ENCODE data around the gene PDE7B.

Gene PDE7B

DNA sequence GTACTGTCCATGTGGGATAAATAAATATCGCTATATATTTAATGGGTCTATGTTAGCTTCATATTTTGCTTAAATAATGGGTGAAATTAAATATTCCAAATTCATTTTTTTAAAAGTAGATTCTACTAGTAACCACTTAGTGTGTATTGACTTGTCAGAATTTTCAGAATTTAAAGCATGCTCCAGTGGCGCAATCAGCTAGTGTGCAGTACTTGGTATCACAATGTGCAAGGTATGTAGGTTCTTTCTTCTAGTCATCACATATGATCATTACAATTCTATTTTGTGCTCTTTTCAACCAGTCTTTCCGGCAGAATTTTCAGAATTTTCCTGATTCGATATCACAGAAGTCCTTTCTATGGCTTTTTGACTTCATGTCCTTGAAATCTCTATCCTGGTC is 32.6 kb downstream of the PDE7B start:
- in situ Hi-C loops (cut with HindIII; ENCODE audit: low sequenced_read_pairs), result no loop called here

DNA sequence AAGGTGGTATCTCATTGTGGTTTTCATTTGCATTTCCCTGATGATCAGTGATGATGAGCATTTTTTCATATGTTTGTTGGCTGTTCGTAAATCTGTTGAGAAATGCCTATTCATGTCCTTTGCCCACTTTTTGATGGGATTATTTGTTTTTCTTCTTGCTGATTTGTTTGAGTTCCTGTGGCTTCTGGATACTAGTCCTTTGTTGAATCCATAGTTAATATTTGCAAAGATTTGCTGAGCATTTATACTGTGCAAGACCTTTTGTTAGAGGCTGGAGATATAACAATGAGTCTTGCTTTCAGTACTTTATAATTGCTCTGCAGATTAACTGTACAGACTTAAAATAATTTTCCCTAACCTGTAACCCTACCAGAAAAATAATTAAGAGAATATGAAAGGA is 35.6 kb downstream of the PDE7B start:
- in situ Hi-C loops (cut with HindIII; ENCODE audit: low sequenced_read_pairs), result no loop called here

DNA sequence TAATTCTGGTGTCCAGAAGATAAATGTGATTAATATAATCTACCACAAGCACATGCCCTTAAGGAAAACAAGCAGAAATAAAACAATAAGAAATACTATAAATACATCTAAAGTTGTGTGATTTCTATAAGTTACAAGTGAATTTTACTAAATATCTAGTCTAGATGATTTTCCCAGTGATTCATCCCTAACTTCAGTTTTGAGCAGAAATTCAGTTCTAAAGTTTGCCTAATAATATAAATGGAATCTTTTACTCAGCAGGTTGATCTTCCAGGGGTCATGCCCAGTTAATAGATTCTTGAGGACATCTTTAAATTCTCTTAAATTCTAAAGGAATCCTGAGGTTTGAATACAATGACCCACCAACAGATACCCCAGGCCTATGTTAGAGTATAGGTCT is 37.3 kb downstream of the PDE7B start:
- in situ Hi-C loops (cut with HindIII; ENCODE audit: low sequenced_read_pairs), result no loop called here

DNA sequence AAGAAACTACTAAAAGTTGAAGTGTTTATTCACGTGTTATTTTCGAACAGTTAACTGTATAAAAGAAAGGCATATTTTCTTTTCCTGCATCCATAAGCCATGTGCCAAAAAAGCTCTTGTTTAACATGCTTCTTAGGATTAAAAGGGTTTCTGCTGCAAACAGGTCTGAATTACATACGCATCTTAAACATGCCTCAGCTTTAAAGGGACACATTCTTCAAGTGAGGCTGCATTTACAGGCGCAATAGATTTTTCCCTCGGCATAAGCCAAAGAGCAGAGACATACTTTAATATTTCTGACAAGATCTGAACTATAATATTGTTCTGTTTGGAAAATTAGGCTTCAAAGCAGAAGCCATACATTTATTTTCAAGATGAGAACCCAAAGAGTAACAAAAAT is 39.4 kb downstream of the PDE7B start:
- in situ Hi-C loops (cut with HindIII; ENCODE audit: low sequenced_read_pairs), result no loop called here

DNA sequence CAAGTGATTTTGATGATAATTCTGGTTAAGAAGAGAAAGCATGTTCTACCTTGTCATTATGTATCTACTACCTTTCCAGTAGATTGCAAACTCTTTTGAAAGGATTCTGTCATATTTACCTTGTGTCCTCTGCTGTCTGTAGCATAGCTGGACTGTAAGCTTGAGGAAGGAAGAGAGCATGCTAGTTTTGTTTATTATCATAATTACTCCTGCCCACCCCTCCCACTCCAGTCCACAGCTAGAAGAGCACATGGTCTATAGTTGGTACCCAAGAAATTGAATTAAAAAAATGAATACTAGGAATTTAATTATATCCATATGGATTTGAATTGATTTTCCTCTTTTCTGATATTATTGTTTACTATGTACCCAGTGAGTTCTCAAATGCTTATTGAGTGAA is 40.2 kb downstream of the PDE7B start:
- in situ Hi-C loops (cut with HindIII; ENCODE audit: low sequenced_read_pairs), result no loop called here

DNA sequence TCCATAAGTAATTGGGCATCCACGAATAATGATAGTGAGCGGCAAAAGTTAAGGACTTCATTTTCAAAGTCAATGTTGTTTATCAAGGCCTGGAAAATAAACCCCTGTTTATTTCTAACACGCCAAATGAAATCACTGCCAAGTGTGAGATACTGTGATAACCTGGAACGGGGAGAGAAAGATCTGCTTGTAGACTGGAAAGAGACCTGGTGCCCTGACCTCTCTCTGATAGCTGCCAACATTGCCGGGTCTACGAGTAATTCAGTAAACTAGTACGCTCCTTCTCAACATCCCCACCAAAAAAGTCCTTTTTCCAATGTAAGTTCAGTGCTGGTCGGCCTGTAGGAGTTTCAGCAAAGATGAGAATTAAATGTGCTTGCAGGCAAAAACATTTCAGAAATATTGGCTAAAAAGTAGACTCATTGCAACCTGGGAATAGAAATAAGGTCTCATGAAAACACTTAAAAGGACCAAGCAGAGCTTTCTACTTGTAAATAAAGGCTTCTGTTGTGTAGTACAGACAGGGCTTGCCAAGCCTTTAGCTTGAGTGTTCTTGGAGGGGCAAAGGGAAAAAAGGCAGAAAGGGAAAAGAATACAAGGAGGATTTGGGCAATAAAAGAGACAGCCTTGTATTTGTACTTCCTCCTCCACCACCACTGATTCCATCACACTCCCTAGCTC is 43.9 kb downstream of the PDE7B start:
- in situ Hi-C loops (cut with HindIII; ENCODE audit: low sequenced_read_pairs), result no loop called here

DNA sequence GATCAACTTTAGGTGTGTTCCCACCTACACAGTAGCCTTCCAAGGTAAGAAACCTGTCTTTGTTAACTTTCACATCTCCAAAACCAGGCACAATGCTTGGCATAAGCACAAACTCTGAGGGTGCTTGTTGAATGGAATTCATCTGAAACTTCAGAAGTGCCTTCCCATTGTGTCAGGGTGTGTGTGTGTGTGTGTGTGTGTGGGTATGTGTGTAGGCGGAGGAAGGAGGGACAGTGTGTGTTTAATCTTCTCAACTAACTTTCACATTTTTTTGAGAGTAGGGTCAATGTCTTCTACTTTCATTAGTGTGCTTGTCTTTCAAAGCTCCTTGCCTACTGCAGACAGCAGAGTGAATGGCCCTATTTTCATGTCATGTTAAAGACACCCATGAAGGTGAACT is 45.6 kb downstream of the PDE7B start:
- in situ Hi-C loops (cut with HindIII; ENCODE audit: low sequenced_read_pairs), result no loop called here

DNA sequence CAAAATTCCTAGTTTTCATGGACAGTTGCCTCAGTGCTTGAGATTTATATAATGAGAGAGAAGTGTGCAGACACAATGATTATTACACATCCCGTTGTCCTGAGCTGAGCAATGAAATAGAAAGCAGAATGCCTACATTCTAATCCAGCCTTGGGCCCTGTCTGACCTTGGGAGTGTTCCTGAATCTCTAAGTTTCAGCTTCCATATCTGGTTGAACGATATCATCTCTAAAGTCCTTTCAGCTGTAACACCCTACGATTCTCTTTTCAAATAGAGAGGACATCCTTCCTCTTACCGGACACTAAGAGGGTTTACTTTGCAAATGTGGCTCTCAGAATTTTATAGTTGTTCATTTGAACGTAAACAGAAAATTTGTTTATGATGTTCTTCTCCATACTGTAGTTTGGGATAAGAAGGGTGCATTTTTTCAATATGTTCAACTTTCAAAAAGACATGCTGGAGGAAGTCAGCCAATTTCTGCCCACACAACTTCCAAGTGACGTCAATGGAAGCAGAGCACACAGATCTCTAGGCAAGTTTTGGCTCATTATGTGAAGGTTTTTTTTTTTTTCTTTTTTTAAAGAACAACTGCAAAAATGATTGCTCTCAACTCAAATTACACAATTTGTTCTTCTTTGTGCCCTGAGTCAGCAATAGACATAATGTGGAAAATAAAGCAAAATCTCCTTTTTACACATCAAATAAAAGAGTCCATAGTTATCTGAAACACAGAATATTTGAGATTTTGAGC is 50.4 kb downstream of the PDE7B start:
- in situ Hi-C loops (cut with HindIII; ENCODE audit: low sequenced_read_pairs), result no loop called here

DNA sequence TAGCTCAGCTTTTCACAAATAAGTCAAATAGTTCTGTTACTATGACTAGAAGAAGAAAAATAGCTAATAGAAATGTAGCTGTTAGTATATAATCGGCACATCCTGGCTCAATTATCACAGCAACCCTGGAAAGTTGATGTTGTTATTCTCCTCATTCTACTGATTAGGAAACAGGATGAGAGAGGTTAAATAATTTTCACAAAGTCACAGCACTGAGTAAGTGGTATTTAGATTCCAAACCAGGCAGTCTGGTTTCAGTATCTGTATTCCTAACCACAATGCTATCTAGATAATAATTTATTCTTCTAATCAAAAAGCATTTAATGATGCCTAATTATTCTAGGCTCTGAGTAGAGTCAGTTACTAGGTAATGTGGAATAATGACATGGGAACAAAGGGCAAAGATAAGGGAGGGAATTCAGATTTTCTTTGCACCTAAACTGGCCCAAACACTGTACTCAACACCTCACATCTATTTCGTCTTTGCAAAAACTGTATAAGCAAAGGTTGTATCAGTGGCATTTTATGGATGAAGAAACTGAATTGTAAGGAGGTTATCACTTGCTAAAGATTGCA is 51.3 kb downstream of the PDE7B start:
- in situ Hi-C loops (cut with HindIII; ENCODE audit: low sequenced_read_pairs), result no loop called here

DNA sequence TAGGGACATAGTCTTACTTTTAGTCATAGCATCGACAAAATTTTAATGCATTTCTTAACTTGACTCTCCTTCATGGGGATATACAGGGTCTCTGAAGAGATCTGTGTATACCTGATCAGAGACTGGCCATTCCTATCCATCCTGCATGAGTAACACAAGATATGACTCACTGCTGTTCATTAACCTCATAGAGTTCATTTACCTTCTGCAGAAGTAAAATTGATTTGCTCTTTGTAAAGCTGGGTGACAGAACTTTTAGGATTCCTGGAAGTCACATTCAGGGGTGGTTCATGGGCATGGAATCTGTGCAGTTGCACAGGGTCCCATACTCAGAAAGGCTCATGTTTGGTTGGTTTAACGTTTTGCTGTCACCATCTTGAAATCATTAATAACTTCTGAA is 53.2 kb downstream of the PDE7B start:
- in situ Hi-C loops (cut with HindIII; ENCODE audit: low sequenced_read_pairs), result no loop called here

DNA sequence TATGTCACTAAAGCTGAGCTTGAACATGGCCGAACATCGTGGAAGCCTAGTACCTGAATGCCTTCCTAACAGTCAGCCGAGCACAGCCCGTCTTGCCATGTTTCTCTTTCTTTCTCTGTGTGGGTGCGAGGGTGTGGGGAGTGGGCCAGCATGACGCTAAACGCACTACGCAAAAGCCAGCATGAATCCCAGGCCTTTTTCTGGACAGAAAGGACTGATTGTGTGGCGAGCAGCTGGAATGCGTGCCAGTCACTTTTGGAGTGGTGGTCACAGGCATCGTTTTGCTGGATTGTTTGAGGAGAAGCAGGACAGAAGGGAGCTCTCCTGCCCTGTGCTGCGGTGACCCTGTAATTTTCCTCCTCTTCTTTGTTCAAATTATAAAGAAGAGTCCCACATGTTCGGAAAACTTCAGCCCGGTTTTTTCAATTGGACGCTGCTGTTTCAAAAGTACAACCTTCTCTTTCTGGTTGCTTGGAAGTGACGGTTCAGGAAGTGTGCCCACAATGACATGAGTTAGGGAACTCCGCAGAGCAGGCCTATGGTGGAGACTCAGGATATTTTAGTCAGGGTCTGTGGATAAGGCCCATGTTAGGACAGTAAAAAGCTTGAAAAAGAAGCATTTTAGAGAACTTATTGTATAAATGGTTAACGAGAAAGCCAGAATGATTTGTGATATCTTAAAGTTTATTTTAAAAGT is 54.3 kb downstream of the PDE7B start:
- in situ Hi-C loops (cut with HindIII; ENCODE audit: low sequenced_read_pairs), result no loop called here

DNA sequence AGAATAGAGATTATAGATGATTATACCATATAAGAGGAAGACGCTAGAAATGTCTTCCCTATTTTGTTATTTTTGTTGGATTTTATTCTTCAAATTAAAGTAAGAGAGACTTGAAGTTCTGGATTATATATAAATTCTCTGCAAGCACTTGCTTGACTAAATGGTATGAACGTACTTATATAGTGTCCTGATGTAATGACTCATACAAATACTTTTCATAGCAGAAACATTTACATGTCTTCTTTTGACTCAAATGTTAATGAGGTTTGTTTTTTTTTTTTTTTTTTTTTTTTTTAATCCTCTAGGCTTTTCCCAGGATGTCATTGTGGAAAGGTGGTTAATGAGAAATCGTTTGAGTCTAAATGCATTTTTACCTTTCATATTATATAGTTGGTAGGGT is 55.0 kb downstream of the PDE7B start:
- in situ Hi-C loops (cut with HindIII; ENCODE audit: low sequenced_read_pairs), result no loop called here

DNA sequence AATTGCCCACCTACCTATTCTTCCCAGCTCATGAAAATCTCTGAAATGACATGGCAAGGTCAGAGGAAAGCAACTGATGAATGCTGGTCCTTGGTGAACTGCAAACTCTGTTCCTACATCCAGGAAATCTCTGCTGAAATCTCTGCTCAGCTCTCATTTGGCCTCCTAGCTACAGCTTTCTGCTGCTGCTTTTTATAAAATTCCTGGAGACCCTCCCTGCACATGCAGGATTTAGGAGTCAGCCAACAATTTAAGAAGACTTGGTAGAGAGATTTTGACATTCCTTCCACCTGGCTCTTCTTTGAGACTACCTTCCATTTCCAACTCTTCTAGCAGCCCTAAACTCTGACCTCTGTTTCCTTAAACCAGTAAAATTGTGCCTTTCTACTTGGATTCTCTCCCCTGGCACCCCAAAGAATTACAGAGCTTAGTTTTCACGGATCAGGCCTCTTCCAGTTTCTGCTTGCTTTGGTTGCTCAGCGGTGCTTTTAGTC is 55.5 kb downstream of the PDE7B start:
- in situ Hi-C loops (cut with HindIII; ENCODE audit: low sequenced_read_pairs), result no loop called here

DNA sequence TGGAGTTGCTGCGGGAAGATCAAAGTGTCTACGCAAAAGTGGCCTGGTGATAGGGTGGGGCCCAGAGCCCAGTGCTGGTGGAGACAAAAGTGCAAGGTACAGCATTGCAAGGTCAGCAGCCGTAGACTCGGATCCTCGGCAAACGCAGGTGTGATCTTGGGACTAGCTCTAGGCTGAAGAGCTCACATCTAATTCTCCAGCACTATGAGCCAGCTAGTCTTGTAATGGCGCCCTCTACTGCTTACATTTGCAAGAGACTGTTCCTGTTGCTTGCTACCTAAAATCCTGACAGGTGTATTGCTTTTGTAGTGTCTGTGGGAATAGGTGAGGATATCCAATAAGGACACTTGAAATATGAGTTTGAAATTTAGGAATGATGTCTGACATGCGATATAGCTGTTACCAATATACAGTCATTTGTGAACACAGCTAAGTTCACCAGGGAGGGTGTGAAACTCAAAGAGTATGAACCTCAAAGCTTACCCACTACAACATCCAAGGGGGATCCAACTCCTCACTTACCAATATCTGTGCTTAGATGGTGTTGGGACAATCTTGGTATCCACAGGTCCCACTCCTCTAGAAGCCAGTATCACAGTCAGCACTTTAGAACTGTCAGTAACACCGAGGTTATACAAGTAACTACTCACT is 58.4 kb downstream of the PDE7B start:
- in situ Hi-C loops (cut with HindIII; ENCODE audit: low sequenced_read_pairs), result no loop called here

DNA sequence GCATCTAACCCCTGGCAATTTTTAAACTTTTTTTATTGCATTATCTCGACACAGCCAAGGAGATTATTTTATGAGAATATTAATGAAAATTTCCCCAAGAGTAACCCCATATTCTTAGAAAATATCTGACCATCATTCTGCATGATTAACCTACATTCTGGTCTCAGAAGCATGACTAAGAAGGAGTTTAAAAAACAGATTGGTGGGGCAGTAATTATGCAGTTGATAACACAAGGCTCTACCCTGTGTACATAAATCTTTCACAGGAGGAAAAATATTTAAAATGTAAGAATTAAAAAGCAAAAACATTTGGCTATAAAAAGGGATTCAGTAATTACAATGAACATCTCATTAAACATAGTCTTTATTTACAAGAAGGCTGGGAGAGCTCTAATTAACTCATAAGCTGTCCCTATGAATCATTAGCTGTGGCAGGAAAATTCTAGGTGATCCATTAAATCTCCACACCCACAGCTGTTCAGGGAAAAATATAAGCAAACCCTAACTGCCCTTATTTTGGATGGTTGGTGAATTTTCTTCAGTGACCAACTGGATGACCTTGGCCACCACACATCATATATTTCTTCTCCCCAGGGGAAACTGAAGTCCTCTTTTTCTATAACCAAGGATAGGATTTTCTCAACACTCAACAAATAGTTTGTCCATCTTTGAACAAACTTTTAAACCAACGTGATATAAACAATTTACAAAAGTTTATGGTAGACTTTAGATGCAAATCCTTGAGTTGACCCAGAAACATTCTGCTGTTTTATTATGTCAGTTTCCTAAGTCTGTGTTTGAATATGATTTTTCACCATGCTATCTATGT is 59.5 kb downstream of the PDE7B start:
- in situ Hi-C loops (cut with HindIII; ENCODE audit: low sequenced_read_pairs), result no loop called here

DNA sequence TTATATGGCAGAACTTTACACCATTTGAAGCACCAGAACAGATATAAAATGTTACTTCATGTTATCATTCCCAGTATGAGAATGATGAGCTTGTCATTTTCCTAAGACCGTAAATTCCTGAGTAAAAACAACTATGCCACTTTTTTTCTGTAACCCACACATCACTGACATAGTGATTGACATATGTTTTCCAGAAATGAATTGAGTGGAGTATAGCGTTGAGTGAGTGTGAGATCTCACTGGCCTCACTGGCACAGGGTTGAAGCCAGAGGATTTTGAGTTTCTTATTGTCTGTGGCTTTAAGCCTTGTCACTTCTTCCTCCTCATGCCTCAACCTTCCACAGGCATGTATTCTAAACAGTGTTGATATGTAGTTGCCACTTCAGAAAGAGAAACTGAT is 62.3 kb downstream of the PDE7B start:
- in situ Hi-C loops (cut with HindIII; ENCODE audit: low sequenced_read_pairs), result no loop called here

DNA sequence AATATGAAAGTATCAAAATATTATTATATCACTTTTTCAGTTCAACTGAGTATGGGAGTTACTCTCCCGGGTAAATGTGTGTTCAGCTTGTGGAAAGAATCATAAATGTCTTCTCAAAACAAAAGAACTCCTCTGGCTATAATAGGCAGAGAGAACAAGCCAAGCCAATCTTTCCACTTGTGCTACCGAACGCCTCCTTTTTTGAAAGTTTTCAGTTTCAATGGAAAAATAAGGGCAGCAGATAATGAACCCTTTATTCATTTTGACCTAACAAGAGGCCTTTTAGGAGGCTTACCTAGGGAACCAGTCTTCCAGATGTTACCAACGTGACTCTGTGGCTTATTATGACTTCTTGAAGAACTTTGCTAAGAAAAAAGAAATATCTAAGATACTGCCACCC is 67.5 kb downstream of the PDE7B start:
- in situ Hi-C loops (cut with HindIII; ENCODE audit: low sequenced_read_pairs), result no loop called here

DNA sequence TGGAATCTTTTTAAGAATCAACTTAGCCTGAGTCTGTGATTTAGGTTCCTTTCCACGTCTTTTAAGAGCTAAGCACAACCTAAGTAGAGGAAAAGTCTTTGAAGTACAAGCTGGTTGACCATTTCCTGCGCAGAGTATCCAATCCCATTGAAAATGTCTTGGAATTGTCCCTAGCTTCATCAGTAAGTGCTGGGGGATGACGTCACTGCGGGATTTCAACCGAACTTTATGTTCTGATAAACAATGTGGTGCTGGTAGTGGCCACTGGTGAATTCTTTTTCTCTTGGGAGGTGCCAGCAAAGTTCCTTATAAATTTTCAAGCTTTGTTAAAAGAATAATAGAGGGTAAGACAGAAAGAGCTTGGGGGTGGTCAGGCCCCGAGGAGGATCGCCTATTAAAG is 69.2 kb downstream of the PDE7B start:
- in situ Hi-C loops (cut with HindIII; ENCODE audit: low sequenced_read_pairs), result no loop called here

DNA sequence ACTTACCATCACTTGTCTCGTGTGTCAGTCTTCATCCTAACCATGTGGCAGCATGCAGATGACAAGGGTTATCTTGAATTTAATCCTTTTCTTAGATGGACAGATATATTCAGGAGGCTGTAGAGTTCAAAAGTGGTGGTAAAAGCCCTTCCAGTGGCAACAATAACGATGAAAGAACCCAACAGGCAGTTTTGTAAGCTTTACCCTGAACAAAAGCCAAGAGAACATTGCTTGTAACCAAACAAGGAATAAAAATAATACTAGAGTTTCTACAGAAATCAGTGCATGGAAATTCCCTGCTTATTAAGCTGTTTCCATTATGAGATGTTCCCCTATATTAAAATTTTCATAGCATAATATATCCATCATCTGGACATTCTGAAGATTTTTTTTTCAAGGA is 69.7 kb downstream of the PDE7B start:
- in situ Hi-C loops (cut with HindIII; ENCODE audit: low sequenced_read_pairs), result no loop called here

DNA sequence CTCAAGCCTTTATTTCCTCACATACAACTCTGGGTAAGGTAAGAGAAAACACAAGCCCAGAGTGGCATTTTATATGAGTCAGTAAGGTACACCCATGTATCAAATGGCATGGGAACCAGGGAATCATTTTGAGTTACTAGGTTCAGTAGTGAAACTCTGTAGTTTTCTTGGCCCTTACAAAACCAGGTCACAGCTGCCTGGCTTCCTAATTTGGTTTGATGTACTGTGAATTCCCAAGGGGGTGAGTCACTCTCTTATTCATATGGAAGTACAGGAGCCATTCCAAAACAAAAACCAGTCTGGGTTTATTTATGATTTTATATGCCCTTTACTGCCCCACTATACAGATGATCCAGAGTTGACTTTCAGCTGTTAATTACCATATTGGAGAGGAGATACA is 70.7 kb downstream of the PDE7B start:
- in situ Hi-C loops (cut with HindIII; ENCODE audit: low sequenced_read_pairs), result no loop called here
